Spleen (tissue), 11 donors: Measurements from ENCODE around the gene CIITA. TPM values are rescaled to one million over a fixed set of nuclear protein-coding genes. Genes with fewer than 3 reads are reported as not detected.

ENCODE experiments used
- DNase-seq: peaks from one replicate; pipeline ENCODE4 v3.0.0-alpha.2; 2020
- H3K27ac ChIP-seq, 8 donors: fragments of 200-600 bp; sonication (generic) in 7 of 8; 1 replicate in 4 of 8; 2 replicates in 4 of 8; pipeline versions ENCODE4 v1.5.0 to v1.8.0; 2016 to 2021; ENCODE audit warnings: inconsistent platforms in 4 of 8, mild to moderate bottlenecking in 4 of 8, moderate library complexity in 1 of 8
- H3K27me3 ChIP-seq, 7 donors: fragments of 200-600 bp; sonication (generic) in 6 of 7; replicated peaks in 1 of 7; 1 replicate in 4 of 7; 2 replicates in 3 of 7; pipeline versions ENCODE4 v1.5.0 to v1.8.0; 2016 to 2021; ENCODE audit warnings: inconsistent platforms in 3 of 7, mild to moderate bottlenecking in 1 of 7
- H3K36me3 ChIP-seq, 6 donors: fragments of 200-600 bp; sonication (generic) in 5 of 6; 1 replicate in 4 of 6; 2 replicates in 2 of 6; pipeline versions ENCODE4 v1.5.0 to v1.8.0; 2016 to 2021; ENCODE audit warnings: inconsistent platforms in 2 of 6
- H3K4me1 ChIP-seq, 6 donors: fragments of 200-600 bp; sonication (generic) in 5 of 6; 1 replicate in 3 of 6; 2 replicates in 3 of 6; pipeline versions ENCODE4 v1.5.0 to v1.8.0; 2016 to 2021; ENCODE audit warnings: inconsistent platforms in 3 of 6
- H3K4me3 ChIP-seq, 8 donors: fragments of 200-600 bp; sonication (generic) in 7 of 8; 1 replicate in 4 of 8; 2 replicates in 4 of 8; pipeline versions ENCODE4 v1.5.0 to v1.8.0; 2016 to 2021; ENCODE audit warnings: inconsistent platforms in 4 of 8, mild to moderate bottlenecking in 4 of 8, moderate library complexity in 2 of 8
- H3K9me3 ChIP-seq, 8 donors: fragments of 200-600 bp; sonication (generic) in 7 of 8; 1 replicate in 4 of 8; 2 replicates in 4 of 8; pipeline versions ENCODE4 v1.5.0 to v1.8.0; 2016 to 2021; ENCODE audit warnings: inconsistent platforms in 4 of 8
- CTCF ChIP-seq, 11 experiments: fragments of 200-600 bp in 7 of 11; fragments of 450-650 bp in 4 of 11; sonication (generic) in 4 of 11; IDR thresholded peaks in 8 of 11; conservative IDR thresholded peaks in 3 of 11; 1 replicate in 7 of 11; 2 replicates in 4 of 11; pipeline versions ENCODE4 v1.4.0 to v1.8.0; 2016 to 2021; ENCODE audit warnings: antibody characterized with exemption in 11 of 11, inconsistent platforms in 4 of 11, mild to moderate bottlenecking in 1 of 11
- POLR2A ChIP-seq, 3 donors: fragments of 450-650 bp; IDR thresholded peaks; one replicate each; pipeline ENCODE4 v1.5.1; 2017; ENCODE audit warnings: antibody characterized with exemption in 3 of 3, mild to moderate bottlenecking in 1 of 3
- POLR2AphosphoS5 ChIP-seq, 3 donors: sonication (generic); formaldehyde crosslinking; IDR thresholded peaks; one replicate each; pipeline ENCODE4 v1.5.1; 2017; ENCODE audit warnings: antibody characterized with exemption in 3 of 3
- WGBS, 5 donors: extraction: QIAGEN DNeasy Blood & Tissue Kit in 3 of 5; methylation state at CpG; one replicate each; pipeline versions ENCODE4 v1.1.5 to v1.1.7; 2013 to 2018; 5-methylcytosine and 5-hydroxymethylcytosine counted together
- intact Hi-C: fragments of 100-400 bp; cut with DNase I; formaldehyde crosslinking; loops from one replicate; pipeline ENCODE4 v1.15.0; 2023; ENCODE audit warnings: low total_unique reads
- polyA plus RNA-seq, 3 donors: library from polyadenylated mRNA; stranded (reverse); fragments of 200-250 nt; gene quantifications; one replicate each; pipeline ENCODE4 v1.2.1, GENCODE V29; 2013
- total RNA-seq, 7 donors: library from RNA; depleted of rRNA in 3 of 7; stranded (reverse); fragments of >200 nt in 3 of 7; fragmentation: NEBNext Ultra II Directional in 4 of 7; extraction: Animal tissue kit (Norgen Biotek cat#: 25700) in 4 of 7; gene quantifications; one replicate each; pipeline versions ENCODE4 v1.1.0 to v1.2.1, GENCODE V29; 2016 to 2021
- donor health status: healthy with polysubstance abuse.
- donor health status: DM: no; HTN: no; CAD: no; lungs with moderate emphysema.
- donor health status: DM: no; HTN: no; CAD: no.
- donor health status: Bipolar disorder and iron deficiency.
- donor health status: healthy.
- donor health status: DM: no; HTN: no; CAD: no.
- donor health status: DM: yes; HTN: yes; CAD: no.

Gene CIITA
- total and polyA plus RNA-seq, 10 donors: 67.0 to 179 (median 125) TPM

GRCh38 chr16:10945065-10945787, 68.2 kb downstream of the CIITA start:
- Histone ChIP-seq H3K27ac (peak overlapping the region in 6 of 8 donors; percentile 77 to 93 (median 84)), H3K9me3 (no peaks in the 10 kb centered on the region), H3K27me3 (no peaks in the 10 kb centered on the region), H3K36me3 (no peaks in the 10 kb centered on the region), H3K4me3 (peak overlapping the region; percentile 56 to 98 (median 86)), H3K4me1 (peaks cover 42 to 91% (median 83%) of the 10 kb centered on the region in 6 donors)
- intact Hi-C loops: no loop called here
- TF ChIP-seq POLR2AphosphoS5 (IDR thresholded peaks at IDR 0.05): no peak
- TF ChIP-seq CTCF (IDR thresholded peaks at IDR 0.05 in 8 of 11, conservative IDR thresholded peaks at IDR 0.05 in 3 of 11): no peak
- no peak for TF ChIP-seq POLR2A (IDR thresholded peaks at IDR 0.05)
- 28 to 41% (median 33%) methylated on average over 14 of the region's 14 CpGs for WGBS, 5 donors
- DNase-seq: no peak

DNA sequence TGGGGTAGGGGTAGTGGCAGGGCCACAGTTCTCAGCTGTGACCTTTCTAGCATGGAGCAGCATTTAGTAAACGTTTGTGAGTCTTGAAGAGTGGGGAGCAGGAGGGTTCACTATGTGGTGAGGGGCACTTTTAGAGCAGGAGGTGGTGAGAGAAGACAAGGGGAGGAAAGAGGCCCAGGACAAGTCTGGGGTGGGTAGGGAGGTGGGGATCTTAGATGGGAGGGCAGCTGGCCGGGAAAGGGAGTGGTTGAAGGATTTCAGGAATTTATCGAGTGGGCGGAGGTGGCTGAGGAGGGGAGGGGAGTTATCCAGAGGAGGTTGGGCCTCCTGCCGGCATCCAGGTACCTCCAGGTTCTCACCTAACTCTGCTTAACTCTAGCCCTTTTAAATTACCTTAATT, 69.3 kb downstream of the CIITA start:
- WGBS, 5 donors: 54 to 69% (median 65%) methylated on average over 5 of the region's 5 CpGs
- Histone ChIP-seq H3K4me1 (peaks cover 34 to 91% (median 80%) of the 10 kb centered on the region in 6 donors), H3K27ac (peak overlapping the region in 1 of 8 donors; percentile 17), H3K4me3 (peak overlapping the region in 1 of 8 donors; percentile 98), H3K27me3 (no peaks in the 10 kb centered on the region), H3K36me3 (no peaks in the 10 kb centered on the region), H3K9me3 (no peaks in the 10 kb centered on the region)
- DNase-seq: no peak
- intact Hi-C loops: no loop called here
- TF ChIP-seq CTCF (IDR thresholded peaks at IDR 0.05 in 8 of 11, conservative IDR thresholded peaks at IDR 0.05 in 3 of 11) (no peak), POLR2A (IDR thresholded peaks at IDR 0.05) (no peak), POLR2AphosphoS5 (IDR thresholded peaks at IDR 0.05) (no peak)

GRCh38 chr16:10947211-10947787, 70.3 kb downstream of the CIITA start:
- intact Hi-C loops: no loop called here
- Histone ChIP-seq H3K4me3 (no peak overlapping the region), H3K27ac (no peak overlapping the region), H3K27me3 (no peaks in the 10 kb centered on the region), H3K4me1 (peaks cover 34 to 97% (median 78%) of the 10 kb centered on the region in 6 donors), H3K36me3 (no peaks in the 10 kb centered on the region), H3K9me3 (no peaks in the 10 kb centered on the region)
- WGBS, 5 donors: 80 to 94% (median 89%) methylated on average over 9 to 10 of the region's 10 CpGs
- no peak for DNase-seq
- no peak for TF ChIP-seq POLR2A (IDR thresholded peaks at IDR 0.05)
- TF ChIP-seq CTCF (IDR thresholded peaks at IDR 0.05 in 8 of 11, conservative IDR thresholded peaks at IDR 0.05 in 3 of 11): no peak
- no peak for TF ChIP-seq POLR2AphosphoS5 (IDR thresholded peaks at IDR 0.05)

GRCh38 chr16:10949424-10949970, 72.5 kb downstream of the CIITA start:
- intact Hi-C loops: no loop called here
- no peaks in the 10 kb centered on the region for H3K27me3 ChIP-seq
- no peak for TF ChIP-seq POLR2A (IDR thresholded peaks at IDR 0.05)
- peak in 2 of 3 donors; percentile 37 to 49 for TF ChIP-seq POLR2AphosphoS5 (IDR thresholded peaks at IDR 0.05)
- TF ChIP-seq CTCF (IDR thresholded peaks at IDR 0.05 in 8 of 11, conservative IDR thresholded peaks at IDR 0.05 in 3 of 11): peak in 10 of 11 experiments; percentile 15 to 71 (median 60)
- no peaks in the 10 kb centered on the region for H3K9me3 ChIP-seq
- peak overlapping the region; percentile 20 to 83 (median 45) for H3K27ac ChIP-seq
- peak overlapping the region in 1 of 8 donors; percentile 36 for H3K4me3 ChIP-seq
- H3K36me3 ChIP-seq: no peaks in the 10 kb centered on the region
- H3K4me1 ChIP-seq: peaks cover 34 to 95% (median 71%) of the 10 kb centered on the region in 6 donors
- peak; percentile 90 for DNase-seq
- WGBS, 5 donors: 33 to 64% (median 47%) methylated on average over 7 of the region's 7 CpGs
